HCT116 (cell line): ENCODE results near the gene DIPK1B. TPM values are rescaled to one million over a fixed set of nuclear protein-coding genes. Genes with fewer than 3 reads are reported as not detected.

ENCODE experiments used
- ATAC-seq: fragments of 200-7000 bp; cut with Tn5 transposase; 2 replicates; pipeline ENCODE4 v1.9.1; 2020; ENCODE audit warnings: mild to moderate bottlenecking, moderate library complexity
- BruUV-seq: library from RNA; stranded (reverse); fragments of 400-500 nt; replicated peaks from 2 replicates; lab custom pipeline; 2021; lab: Mats Ljungman, UMichigan
- CTCF ChIA-PET: fragments of 300-600 bp; sonication (Branson Sonifier 250); formaldehyde crosslinking; loops from one replicate; lab custom pipeline; 2021; ENCODE audit warnings: antibody characterized with exemption; lab: Charles Lee
- POLR2A ChIA-PET: fragments of 300-600, 350-600 bp; sonication (Branson Sonifier 250); formaldehyde crosslinking; loops from one replicate; lab custom pipeline; 2021; ENCODE audit warnings: antibody characterized with exemption; lab: Charles Lee
- RAD21 ChIA-PET, 2 experiments: fragments of 300-600 bp; sonication (Branson Sonifier 250); formaldehyde crosslinking; loops; one replicate each; lab custom pipeline; 2023; ENCODE audit warnings: low total read pairs in 2 of 2; ENCODE audit not compliant: uncharacterized antibody in 2 of 2, unreplicated experiment in 2 of 2, low non-redundant PET in 1 of 2; lab: Charles Lee
- DNase-seq: peaks from one replicate; pipeline ENCODE4 v3.0.0-alpha.2; 2010; ENCODE audit warnings: low read depth, low spot score
- H2AFZ ChIP-seq: fragments of 200-600 bp; shearing (Covaris generic), sonication (generic); 2 replicates; pipeline ENCODE4 v1.6.1; 2017; ENCODE audit warnings: low read depth, mixed run types, mixed read lengths, antibody characterized with exemption, low read length; ENCODE audit not compliant: poor library complexity, severe bottlenecking
- H3K27ac ChIP-seq: 2 replicates; pipeline ENCODE4 v1.5.1; 2012; ENCODE audit warnings: low read depth, low read length
- H3K27me3 ChIP-seq: fragments of 200-600 bp; sonication (generic); 2 replicates; pipeline ENCODE4 v1.6.1; 2016; ENCODE audit warnings: mixed run types, low read length, mixed read lengths; ENCODE audit not compliant: insufficient read depth
- H3K36me3 ChIP-seq, 2 experiments: fragments of 200-500 bp in 1 of 2; fragments of 200-600 bp in 1 of 2; sonication (Bioruptor generic) in 1 of 2; sonication (generic) in 1 of 2; 2 replicates each; pipeline versions ENCODE4 v1.5.1 to v1.6.1; 2014 to 2016; ENCODE audit warnings: low read length in 2 of 2, inconsistent platforms in 1 of 2, mixed read lengths in 1 of 2, mixed run types in 1 of 2; ENCODE audit not compliant: insufficient read depth in 2 of 2, control insufficient read depth in 1 of 2
- H3K4me1 ChIP-seq, 2 experiments: fragments of 200-600 bp in 1 of 2; sonication (generic) in 1 of 2; 2 replicates each; pipeline versions ENCODE4 v1.5.1 to v1.6.1; 2012 to 2017; ENCODE audit warnings: low read length in 2 of 2, inconsistent platforms in 1 of 2, mild to moderate bottlenecking in 1 of 2, mixed read lengths in 1 of 2, mixed run types in 1 of 2, moderate library complexity in 1 of 2; ENCODE audit not compliant: insufficient read depth in 2 of 2, control insufficient read depth in 1 of 2
- H3K4me2 ChIP-seq: fragments of 200-600 bp; sonication (generic); 2 replicates; pipeline ENCODE4 v1.6.1; 2017; ENCODE audit warnings: mixed run types, low read length, mixed read lengths
- H3K4me3 ChIP-seq, 2 experiments: fragments of 200-600 bp in 1 of 2; sonication (generic) in 1 of 2; replicated peaks in 1 of 2; 2 replicates each; pipeline ENCODE4 v1.5.1; 2011 to 2016; ENCODE audit warnings: low read length in 2 of 2, control low read depth in 1 of 2, low read depth in 1 of 2, mild to moderate bottlenecking in 1 of 2, mixed read lengths in 1 of 2, mixed run types in 1 of 2
- H3K79me2 ChIP-seq: fragments of 200-600 bp; sonication (generic); 2 replicates; pipeline ENCODE4 v1.6.1; 2017; ENCODE audit warnings: mild to moderate bottlenecking, mixed run types, low read length, moderate library complexity, mixed read lengths; ENCODE audit not compliant: insufficient read depth
- H3K9ac ChIP-seq: fragments of 200-600 bp; sonication (generic); 2 replicates; pipeline ENCODE4 v1.6.1; 2016; ENCODE audit warnings: low read length, mixed read lengths
- H3K9me2 ChIP-seq: fragments of 200-600 bp; sonication (generic), shearing (Covaris generic); 2 replicates; pipeline ENCODE4 v1.6.1; 2017; ENCODE audit warnings: mixed run types, mild to moderate bottlenecking, moderate library complexity; ENCODE audit not compliant: insufficient read depth
- H3K9me3 ChIP-seq, 2 experiments: fragments of 200-500 bp in 1 of 2; fragments of 200-600 bp in 1 of 2; sonication (Bioruptor generic) in 1 of 2; sonication (generic) in 1 of 2; 2 replicates each; pipeline ENCODE4 v1.6.1; 2014 to 2017; ENCODE audit warnings: low read length in 2 of 2, mixed read lengths in 2 of 2, inconsistent platforms in 1 of 2, low read depth in 1 of 2, mild to moderate bottlenecking in 1 of 2, mixed run types in 1 of 2, moderate library complexity in 1 of 2; ENCODE audit not compliant: control insufficient read depth in 1 of 2, insufficient read depth in 1 of 2
- H4K20me1 ChIP-seq: fragments of 200-600 bp; sonication (generic), shearing (Covaris generic); 2 replicates; pipeline ENCODE4 v1.6.1; 2017; ENCODE audit warnings: mixed run types, mild to moderate bottlenecking, moderate library complexity; ENCODE audit not compliant: insufficient read depth
- ATF3 ChIP-seq: IDR thresholded peaks from 2 replicates; pipeline ENCODE4 v1.6.1; 2012
- CTCF ChIP-seq, 3 experiments: fragments of 200-600 bp in 1 of 3; sonication (generic) in 1 of 3; IDR thresholded peaks in 2 of 3; conservative IDR thresholded peaks in 1 of 3; 2 replicates each; pipeline ENCODE4 v1.5.1; 2012 to 2017; ENCODE audit warnings: low read depth in 2 of 3, low read length in 2 of 3, antibody characterized with exemption in 1 of 3, borderline replicate concordance in 1 of 3, control low read depth in 1 of 3, mild to moderate bottlenecking in 1 of 3, mixed read lengths in 1 of 3, mixed run types in 1 of 3, moderate library complexity in 1 of 3; ENCODE audit not compliant: insufficient read depth in 1 of 3
- EGR1 ChIP-seq: IDR thresholded peaks from 2 replicates; pipeline ENCODE4 v1.6.1; 2012; ENCODE audit warnings: low read depth
- JUND ChIP-seq: IDR thresholded peaks from 2 replicates; pipeline ENCODE4 v1.6.1; 2012
- POLR2AphosphoS5 ChIP-seq: IDR thresholded peaks from 2 replicates; pipeline ENCODE4 v1.6.1; 2011; ENCODE audit warnings: mild to moderate bottlenecking, low read depth, low read length, moderate library complexity
- RAD21 ChIP-seq: IDR thresholded peaks from 2 replicates; pipeline ENCODE4 v1.6.1; 2012; ENCODE audit warnings: low read depth, mild to moderate bottlenecking
- REST ChIP-seq: IDR thresholded peaks from 2 replicates; pipeline ENCODE4 v1.6.1; 2012; ENCODE audit warnings: low read depth
- SIN3A ChIP-seq: IDR thresholded peaks from 2 replicates; pipeline ENCODE4 v1.6.1; 2012; ENCODE audit warnings: low read depth
- SRF ChIP-seq: IDR thresholded peaks from 2 replicates; pipeline ENCODE4 v1.6.1; 2012; ENCODE audit warnings: low read depth
- TCF7L2 ChIP-seq: IDR thresholded peaks from 2 replicates; pipeline ENCODE4 v1.7.0; 2011; ENCODE audit warnings: borderline replicate concordance, inconsistent platforms; ENCODE audit not compliant: insufficient read depth, insufficient read length; ENCODE audit errors: extremely low read depth
- ZFX ChIP-seq: fragments of 450-650 bp; IDR thresholded peaks from 2 replicates; pipeline ENCODE4 v1.6.1; 2017
- intact Hi-C: fragments of 100-400 bp; cut with micrococcal nuclease; formaldehyde crosslinking; loops from 2 replicates; pipeline ENCODE4 v1.10.0; 2022
- total RNA-seq: library from RNA; stranded (reverse); gene quantifications from one replicate; pipeline ENCODE4 v1.2.1, GENCODE V29; 2021; ENCODE audit not compliant: unreplicated experiment

The DIPK1B gene
- total RNA-seq, 1 experiment from 2014 or later = 15.6 TPM

GRCh38 chr9:136685790-136686533 lies 26.4 kb upstream of the DIPK1B start (continued):
- TF ChIP-seq CTCF (IDR thresholded peaks at IDR 0.05 in 2 of 3, conservative IDR thresholded peaks at IDR 0.05 in 1 of 3; ENCODE audit: borderline replicate concordance in 1 of 3, insufficient read depth in 1 of 3, low read depth in 2 of 3, low read length in 2 of 3) (no peak), SIN3A (no peak)

- CTCF ChIA-PET = interaction anchor here (1.4 kb wide), 1 partner anchor 15 kb away, joined by 6 read pairs; no protein-coding TSS in a partner anchor
- TF ChIP-seq ATF3 (no peak), JUND (no peak), POLR2AphosphoS5 (no peak), SIN3A (no peak), SRF (no peak), EGR1 (no peak), TCF7L2 (no peak), REST (no peak), ZFX (no peak), CTCF (IDR thresholded peaks at IDR 0.05 in 2 of 3, conservative IDR thresholded peaks at IDR 0.05 in 1 of 3; ENCODE audit: borderline replicate concordance in 1 of 3, insufficient read depth in 1 of 3, low read depth in 2 of 3, low read length in 2 of 3) (no peak), RAD21 (no peak)
- TF ChIP-seq, all 23 proteins: peak for 0
- Histone ChIP-seq H3K9me3 (no peaks in the 10 kb centered on the region), H3K4me3 (peak overlapping the region; percentile 81 to 89), H3K79me2 (peaks cover 37% of the 10 kb centered on the region), H3K27me3 (no peaks in the 10 kb centered on the region), H2AFZ (no peak overlapping the region), H3K4me1 (peaks cover 31 to 43% of the 10 kb centered on the region in 2 experiments), H3K36me3 (no peaks in the 10 kb centered on the region), H3K9me2 (no peaks in the 10 kb centered on the region), H3K4me2 (peak overlapping the region; percentile 97), H3K9ac (peak overlapping the region; percentile 91), H4K20me1 (no peaks in the 10 kb centered on the region), H3K27ac (peak overlapping the region; percentile 86)
- DNase-seq (no peak), ATAC-seq (no peak)
- no TSS peak for BruUV-seq
- intact Hi-C loops = loop anchor here (2.0 kb wide), 1 partner anchor 16 kb away; no protein-coding TSS in a partner anchor
- ChIA-PET RAD21 (no interaction called here), POLR2A (interaction anchor here (1.5 kb wide), 1 partner anchor 10 kb away, joined by 3 read pairs; no protein-coding TSS in a partner anchor)
These were observed 25.9 kb upstream of the DIPK1B start for GRCh38 chr9:136686534-136686793.
